NT2/D1 (cell line): ENCODE results near the gene SLC34A3.

ENCODE experiments used
- SUZ12 ChIP-seq: IDR thresholded peaks from 2 replicates; pipeline ENCODE4 v1.6.1; 2011; ENCODE audit not compliant: insufficient read length, insufficient read depth; ENCODE audit errors: extremely low read depth
- YY1 ChIP-seq: IDR thresholded peaks from 2 replicates; pipeline ENCODE4 v1.6.1; 2011; ENCODE audit not compliant: insufficient read length, insufficient read depth
- ZNF274 ChIP-seq: IDR thresholded peaks from 2 replicates; pipeline ENCODE4 v1.6.1; 2011; ENCODE audit warnings: mild to moderate bottlenecking, low read depth, low read length

GRCh38 chr9:137192859-137193258 is 37.8 kb upstream of the SLC34A3 start:
- no peak for TF ChIP-seq SUZ12
- no peak for TF ChIP-seq ZNF274
- no peak for TF ChIP-seq YY1
